Activated naive CD4-positive, alpha-beta T cell treated with anti-CD3 and anti-CD28 coated beads for 36 hours (primary cell): ENCODE results near the gene RARS2. TPM values are rescaled to one million over a fixed set of nuclear protein-coding genes. Genes with fewer than 3 reads are reported as not detected.
A peak's percentile ranks its signal among the peaks of the same experiment; 100 is the strongest.

Source experiments
- CTCF ChIA-PET: fragments of 350-600 bp; sonication (Branson Sonifier 250); formaldehyde crosslinking; loops from one replicate; lab custom pipeline; 2021; ENCODE audit warnings: antibody characterized with exemption; lab: Charles Lee
- DNase-seq: peaks from one replicate; pipeline ENCODE4 v3.0.0-alpha.2; 2020
- H3K27ac Mint-ChIP-seq: one replicate; pipeline ENCODE4 v1.8.0; 2021; ENCODE audit warnings: mild to moderate bottlenecking, mixed read lengths
- H3K27me3 Mint-ChIP-seq: one replicate; pipeline ENCODE4 v1.8.0; 2021; ENCODE audit warnings: low read depth, mixed read lengths
- H3K36me3 Mint-ChIP-seq: one replicate; pipeline ENCODE4 v1.8.0; 2021; ENCODE audit warnings: low read depth, mixed read lengths
- H3K4me1 Mint-ChIP-seq: one replicate; pipeline ENCODE4 v1.8.0; 2021; ENCODE audit warnings: low read depth, mixed read lengths
- H3K4me3 Mint-ChIP-seq: one replicate; pipeline ENCODE4 v1.8.0; 2021; ENCODE audit warnings: mild to moderate bottlenecking, moderate library complexity, mixed read lengths
- H3K9me3 Mint-ChIP-seq: one replicate; pipeline ENCODE4 v1.8.0; 2021; ENCODE audit warnings: mixed read lengths
- intact Hi-C: fragments of 100-400 bp; cut with micrococcal nuclease; formaldehyde crosslinking; loops from one replicate; pipeline ENCODE4 v1.15.1; 2023
- total RNA-seq, 2 experiments: library from RNA; stranded (reverse); gene quantifications; one replicate each; pipeline ENCODE4 v1.2.3, GENCODE V29; 2021

Gene RARS2
- total RNA-seq, 2 experiments from 2014 or later = 15.9 to 17.4 TPM

DNA sequence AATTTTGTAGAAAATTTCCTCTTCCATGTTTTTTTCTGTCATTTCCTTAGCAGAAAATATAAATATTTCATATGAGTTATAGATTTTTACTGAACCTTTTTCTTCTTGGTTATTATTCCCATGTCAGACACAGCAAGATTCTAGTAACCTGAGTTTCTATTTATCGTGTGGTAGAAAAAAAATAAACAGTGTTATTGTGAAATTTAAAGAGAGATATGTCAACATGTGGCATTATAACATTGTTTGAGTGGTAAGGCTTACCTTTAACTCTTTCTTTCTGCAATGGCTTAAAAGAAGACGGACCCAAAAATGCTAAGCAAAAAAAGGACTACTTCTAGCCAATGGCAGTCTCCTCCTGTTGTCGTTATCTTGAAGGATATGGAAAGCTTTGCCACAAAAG, 19.0 kb upstream of the RARS2 start:
- intact Hi-C loops = no loop called here
- H3K36me3 Mint-ChIP-seq = peaks cover 25% of the 10 kb centered on the region
- CTCF ChIA-PET = interaction anchor here (0.7 kb wide), 1 partner anchor 11 kb away, joined by 3 read pairs; no protein-coding TSS in a partner anchor
- H3K9me3 Mint-ChIP-seq = no peaks in the 10 kb centered on the region
- no peak for DNase-seq
- no peak overlapping the region for H3K4me3 Mint-ChIP-seq
- no peaks in the 10 kb centered on the region for H3K27me3 Mint-ChIP-seq
- H3K27ac Mint-ChIP-seq = no peak overlapping the region
- H3K4me1 Mint-ChIP-seq = no peaks in the 10 kb centered on the region

DNA sequence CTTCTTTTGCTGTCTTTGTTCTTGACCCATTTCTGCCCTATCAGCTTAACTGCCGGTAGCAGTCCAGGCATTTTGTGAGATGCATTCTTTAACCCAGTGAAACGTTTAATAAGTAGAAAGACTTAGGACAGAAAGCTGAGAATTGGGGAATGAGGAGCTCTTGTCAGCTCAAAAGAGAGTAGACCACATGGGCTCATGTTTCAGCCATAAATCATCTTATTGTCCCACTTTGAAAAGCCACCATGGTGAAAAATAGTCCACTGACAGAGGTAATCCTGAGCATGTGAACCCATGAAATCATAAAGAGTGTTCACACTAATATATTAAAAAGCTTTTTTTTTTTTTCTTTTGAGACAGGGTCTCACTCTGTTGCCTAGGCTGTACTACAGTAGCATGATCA, 16.4 kb upstream of the RARS2 start:
- Mint-ChIP-seq H3K4me3 (no peak overlapping the region), H3K36me3 (peaks cover 12% of the 10 kb centered on the region), H3K9me3 (no peaks in the 10 kb centered on the region), H3K4me1 (no peaks in the 10 kb centered on the region), H3K27me3 (no peaks in the 10 kb centered on the region), H3K27ac (no peak overlapping the region)
- intact Hi-C loops = no loop called here
- DNase-seq = no peak
- CTCF ChIA-PET = interaction anchor here (0.7 kb wide), 1 partner anchor 13 kb away, joined by 7 read pairs; no protein-coding TSS in a partner anchor

DNA sequence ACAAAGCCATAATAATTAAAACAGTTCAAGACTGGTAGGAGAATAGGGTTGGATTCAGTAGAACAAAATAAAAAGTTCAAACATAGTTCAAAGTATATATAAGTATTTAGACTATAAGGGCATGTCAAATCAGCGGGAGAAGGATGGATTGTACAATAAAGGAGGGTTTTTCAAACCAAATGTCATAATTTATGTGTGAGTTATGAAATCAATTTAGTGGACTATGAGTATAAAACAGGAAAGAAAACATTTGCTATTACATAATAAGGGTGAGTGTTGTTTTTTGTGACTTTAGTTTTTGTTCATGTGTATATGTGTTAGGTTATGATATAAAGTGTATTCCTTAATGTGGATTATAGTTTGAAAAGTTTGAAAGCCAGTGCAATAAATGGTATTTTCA, 10.8 kb upstream of the RARS2 start:
- CTCF ChIA-PET = no interaction called here
- no peak for DNase-seq
- Mint-ChIP-seq H3K4me3 (no peak overlapping the region), H3K27me3 (no peaks in the 10 kb centered on the region), H3K4me1 (no peaks in the 10 kb centered on the region), H3K27ac (no peak overlapping the region), H3K9me3 (no peaks in the 10 kb centered on the region), H3K36me3 (peaks cover 5% of the 10 kb centered on the region)
- intact Hi-C loops = no loop called here

DNA sequence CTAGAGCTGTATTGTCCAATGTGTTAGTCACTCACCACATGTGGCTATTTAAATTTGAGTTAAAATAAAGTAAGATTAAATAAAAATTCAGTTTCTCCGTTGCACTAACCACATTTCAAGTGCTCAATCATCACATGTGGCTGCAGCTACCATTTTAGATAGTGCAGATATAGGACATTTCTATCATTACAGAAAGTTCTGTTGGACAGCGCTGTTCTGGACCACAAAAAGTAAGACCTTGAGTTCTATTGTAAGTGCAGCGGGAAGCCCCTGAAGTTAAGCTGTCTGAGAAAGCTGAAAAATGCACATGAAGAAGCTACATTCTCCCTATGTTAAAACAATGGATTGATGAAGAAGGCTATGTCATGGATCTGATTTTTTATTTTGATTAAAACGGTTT, 1.2 kb upstream of the RARS2 start:
- Mint-ChIP-seq H3K36me3 (peaks cover 25% of the 10 kb centered on the region), H3K9me3 (no peaks in the 10 kb centered on the region), H3K4me1 (peaks cover 53% of the 10 kb centered on the region), H3K4me3 (peak overlapping the region; percentile 90), H3K27me3 (no peaks in the 10 kb centered on the region), H3K27ac (peak overlapping the region; percentile 83)
- CTCF ChIA-PET = no interaction called here
- intact Hi-C loops = loop anchor here (1.0 to 5.0 kb wide), 9 partner anchors 61 to 1912 kb away; partner anchors contain the start of genes AKIRIN2, PNRC1, SLC35A1 and SMIM8
- no peak for DNase-seq

DNA sequence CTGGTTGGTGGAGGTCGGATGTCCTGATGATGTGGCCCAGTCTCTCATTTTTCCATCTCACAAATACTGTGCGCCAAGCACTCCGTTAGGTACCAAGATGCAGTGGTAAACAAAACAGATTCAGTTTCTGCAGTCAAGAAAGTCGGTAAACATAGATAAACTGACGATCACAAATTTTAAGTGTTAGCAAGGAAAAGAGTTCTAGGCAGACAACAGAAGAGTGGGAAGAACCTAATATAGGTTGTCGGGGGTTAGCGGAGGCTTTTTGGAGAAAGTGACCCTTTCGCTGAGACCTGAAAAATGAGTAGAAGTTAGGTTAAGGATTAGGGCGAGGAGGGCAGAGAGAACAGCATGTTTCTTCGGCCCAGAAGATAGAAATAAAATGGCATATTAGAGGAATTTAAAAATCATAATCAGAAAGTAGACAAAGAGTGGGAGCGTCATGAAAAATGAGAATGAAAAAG, 662 bp upstream of the RARS2 start:
- Mint-ChIP-seq H3K4me1 (peaks cover 57% of the 10 kb centered on the region), H3K9me3 (no peaks in the 10 kb centered on the region), H3K27me3 (no peaks in the 10 kb centered on the region), H3K27ac (peak overlapping the region; percentile 83), H3K4me3 (peak overlapping the region; percentile 90), H3K36me3 (peaks cover 26% of the 10 kb centered on the region)
- CTCF ChIA-PET = no interaction called here
- intact Hi-C loops = loop anchor here (1.0 to 5.0 kb wide), 9 partner anchors 62 to 1912 kb away; partner anchors contain the start of genes AKIRIN2, PNRC1, SLC35A1 and SMIM8
- no peak for DNase-seq

DNA sequence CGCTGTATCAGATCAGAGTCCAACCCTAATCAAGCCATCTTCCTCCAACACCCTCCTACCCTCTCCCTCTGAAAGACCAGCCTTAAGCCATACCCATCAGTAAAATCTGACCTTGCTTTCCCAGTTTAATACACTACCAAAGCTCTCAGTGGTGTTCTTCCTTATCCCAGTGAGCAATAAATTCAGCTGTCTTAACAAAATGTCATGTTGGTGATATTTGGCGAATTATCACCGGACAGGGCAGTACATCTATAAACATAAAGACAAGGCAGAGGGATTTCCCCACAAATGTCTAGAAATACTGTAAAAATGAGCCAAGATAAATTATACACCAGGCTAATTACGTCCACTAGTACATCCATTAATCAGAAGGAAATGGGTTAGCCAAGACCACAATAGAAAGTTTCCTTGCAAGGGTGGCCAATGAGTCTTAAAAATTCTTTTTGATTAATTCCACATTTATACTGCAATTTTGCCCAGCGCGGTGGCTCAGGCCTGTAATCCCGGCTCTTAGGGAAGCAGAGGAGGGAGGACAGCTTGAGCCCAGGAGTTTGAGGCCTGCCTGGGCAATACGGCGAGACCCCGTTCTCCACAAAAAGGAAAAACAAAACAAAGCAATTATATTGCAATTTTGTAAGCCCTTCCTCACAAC, 905 bp downstream of the RARS2 start:
- no peak for DNase-seq
- H3K9me3 Mint-ChIP-seq = no peaks in the 10 kb centered on the region
- peak overlapping the region; percentile 90 for H3K4me3 Mint-ChIP-seq
- H3K27ac Mint-ChIP-seq = peak overlapping the region; percentile 83
- peaks cover 23% of the 10 kb centered on the region for H3K36me3 Mint-ChIP-seq
- intact Hi-C loops = no loop called here
- H3K4me1 Mint-ChIP-seq = peaks cover 61% of the 10 kb centered on the region
- H3K27me3 Mint-ChIP-seq = no peaks in the 10 kb centered on the region
- CTCF ChIA-PET = no interaction called here

DNA sequence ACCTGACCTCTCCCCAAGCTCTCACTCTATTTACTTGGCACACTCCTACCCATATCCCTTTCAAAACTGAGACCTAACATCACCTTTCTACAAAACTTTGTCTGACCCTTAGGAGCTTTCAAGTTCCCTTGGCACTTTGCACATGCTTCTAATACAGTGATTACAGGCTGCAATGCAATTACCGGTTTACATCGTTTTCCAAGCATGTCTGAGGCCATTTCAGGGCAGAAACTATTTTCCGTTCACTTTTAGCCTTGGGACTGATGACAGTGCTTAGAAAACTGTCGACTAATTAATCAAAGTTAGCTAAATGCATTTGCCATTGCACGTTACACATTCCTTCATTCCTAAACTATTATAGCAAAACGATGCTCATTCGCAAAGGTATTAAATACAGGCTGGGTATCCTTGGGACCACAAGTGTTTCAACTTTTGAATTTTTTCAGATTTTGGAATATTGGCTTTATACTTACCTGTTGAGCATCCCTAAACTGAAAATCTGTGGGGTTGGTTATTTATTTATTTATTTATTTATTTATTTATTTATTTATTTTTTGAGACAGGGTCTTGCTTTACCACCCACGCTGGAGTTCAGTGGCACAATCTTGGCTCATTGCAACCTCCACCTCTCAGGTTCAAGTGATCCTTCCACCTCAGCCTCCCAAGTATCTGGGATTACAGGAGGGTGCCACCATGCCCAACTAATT, 3.3 kb downstream of the RARS2 start:
- CTCF ChIA-PET = no interaction called here

DNA sequence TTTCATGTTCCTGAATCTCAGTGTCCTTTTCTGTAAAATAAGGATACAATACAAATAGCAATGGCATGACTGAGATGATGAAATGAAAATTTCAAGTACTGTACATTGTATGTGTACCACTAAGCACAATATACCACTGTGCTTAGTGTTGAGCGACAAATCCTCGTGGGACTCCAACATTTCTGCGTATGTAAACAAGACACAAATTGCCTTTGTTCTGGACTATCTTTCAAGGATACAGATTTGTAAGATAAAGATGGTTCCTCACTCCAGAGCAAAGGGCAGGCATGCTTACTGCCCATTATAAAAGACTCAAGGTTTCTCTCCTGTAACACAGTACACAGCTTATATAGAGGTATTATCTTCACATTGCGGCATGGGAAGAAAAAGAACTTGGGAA, 6.0 kb downstream of the RARS2 start:
- CTCF ChIA-PET = no interaction called here
- intact Hi-C loops = no loop called here
- no peaks in the 10 kb centered on the region for H3K9me3 Mint-ChIP-seq
- no peaks in the 10 kb centered on the region for H3K27me3 Mint-ChIP-seq
- no peak overlapping the region for H3K27ac Mint-ChIP-seq
- no peak overlapping the region for H3K4me3 Mint-ChIP-seq
- DNase-seq = no peak
- H3K36me3 Mint-ChIP-seq = peaks cover 34% of the 10 kb centered on the region
- peaks cover 52% of the 10 kb centered on the region for H3K4me1 Mint-ChIP-seq

More for the DNA sequence above, 3.3 kb downstream of the RARS2 start:
- Mint-ChIP-seq H3K9me3 (no peaks in the 10 kb centered on the region), H3K27me3 (no peaks in the 10 kb centered on the region), H3K4me3 (no peak overlapping the region), H3K36me3 (peaks cover 27% of the 10 kb centered on the region), H3K4me1 (peaks cover 59% of the 10 kb centered on the region), H3K27ac (no peak overlapping the region)
- intact Hi-C loops = no loop called here
- no peak for DNase-seq

DNA sequence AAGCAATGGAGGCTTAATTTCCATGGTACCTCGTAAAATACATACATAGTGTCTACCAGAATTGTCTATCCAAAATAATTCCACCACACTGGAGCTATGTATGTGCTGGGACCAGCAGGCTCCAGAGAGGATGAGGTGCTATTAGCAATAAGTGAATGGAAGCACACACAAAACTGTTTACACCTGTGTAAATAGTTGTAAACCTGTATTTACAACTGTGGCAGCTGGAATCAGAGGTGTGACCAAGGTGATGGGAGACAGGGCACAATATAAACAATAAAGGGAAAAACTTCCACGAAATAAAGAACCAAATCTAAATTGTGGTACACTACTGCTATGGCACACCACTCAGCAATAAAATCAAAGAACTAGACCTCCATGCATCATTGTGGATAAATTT, 14.4 kb downstream of the RARS2 start:
- CTCF ChIA-PET = interaction anchor here (0.6 kb wide), 1 partner anchor 40 kb away, joined by 3 read pairs; no protein-coding TSS in a partner anchor
- intact Hi-C loops = no loop called here
- no peak overlapping the region for H3K27ac Mint-ChIP-seq
- no peaks in the 10 kb centered on the region for H3K9me3 Mint-ChIP-seq
- H3K4me3 Mint-ChIP-seq = no peak overlapping the region
- no peak for DNase-seq
- no peaks in the 10 kb centered on the region for H3K27me3 Mint-ChIP-seq
- H3K4me1 Mint-ChIP-seq = peaks cover 53% of the 10 kb centered on the region
- peaks cover 23% of the 10 kb centered on the region for H3K36me3 Mint-ChIP-seq

DNA sequence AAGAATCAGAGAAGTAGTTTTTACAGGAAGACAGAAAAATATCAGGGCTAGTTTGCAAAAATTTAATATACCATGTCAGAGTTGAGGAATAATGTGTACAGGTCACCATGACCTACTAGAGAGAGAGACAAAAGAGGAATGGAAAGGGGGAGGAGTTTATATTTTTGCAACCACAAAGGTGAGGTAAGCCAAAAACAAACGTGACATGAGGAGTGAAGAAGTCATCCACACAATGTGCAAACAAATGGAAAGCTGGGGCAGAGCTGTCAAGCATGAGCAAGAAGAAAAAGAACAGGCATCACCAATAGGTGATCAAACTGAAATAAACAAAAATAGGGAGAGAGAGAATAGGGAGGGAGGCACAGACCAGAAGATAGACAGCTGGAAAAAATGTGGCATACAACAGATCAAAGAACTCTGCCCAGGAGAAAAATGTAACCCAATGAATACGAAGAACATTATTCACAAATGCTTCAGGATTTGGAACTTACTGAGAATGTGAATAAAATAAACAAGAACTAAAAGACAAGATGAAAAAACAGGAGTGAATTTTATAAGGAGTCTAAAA, 15.5 kb downstream of the RARS2 start:
- intact Hi-C loops = loop anchor here (5.0 kb wide), 1 partner anchor 233 kb away; no protein-coding TSS in a partner anchor

DNA sequence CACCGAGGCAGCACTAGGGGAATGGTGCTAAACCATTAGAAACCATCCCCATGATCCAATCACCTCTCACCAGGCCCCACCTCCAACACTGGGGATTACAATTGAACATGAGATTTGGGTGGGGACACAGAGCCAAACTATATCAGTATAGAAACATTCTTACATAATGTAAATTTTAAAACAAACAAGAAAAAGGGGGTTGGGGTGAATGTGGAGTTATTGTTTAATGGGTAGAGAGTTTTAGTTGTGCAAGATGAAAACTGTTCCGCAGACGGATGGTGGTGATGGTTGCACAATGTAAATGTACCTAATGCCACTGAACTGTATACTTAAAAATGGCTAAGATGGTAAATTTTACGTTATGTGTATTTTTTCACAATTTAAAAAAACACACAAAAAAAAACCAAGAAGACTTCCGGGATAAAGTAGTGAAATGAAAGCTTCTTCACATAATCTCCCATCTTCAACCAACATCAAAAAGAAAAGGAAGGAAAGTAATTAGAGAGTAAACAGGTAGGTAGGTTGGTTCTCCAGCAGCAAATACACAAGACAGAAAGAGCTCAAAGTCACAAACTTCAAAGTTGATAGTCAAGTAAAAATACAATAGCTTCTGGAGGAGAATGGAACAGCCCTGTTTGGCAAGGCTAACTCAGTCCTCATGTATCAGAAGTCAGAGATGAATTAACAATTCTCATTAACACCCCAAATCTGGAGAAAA, 16.3 kb downstream of the RARS2 start:
- no peak overlapping the region for H3K4me3 Mint-ChIP-seq
- H3K27me3 Mint-ChIP-seq = no peaks in the 10 kb centered on the region
- no peak for DNase-seq
- H3K36me3 Mint-ChIP-seq = peaks cover 14% of the 10 kb centered on the region
- no peaks in the 10 kb centered on the region for H3K9me3 Mint-ChIP-seq
- peaks cover 48% of the 10 kb centered on the region for H3K4me1 Mint-ChIP-seq
- H3K27ac Mint-ChIP-seq = peak overlapping the region; percentile 1
- intact Hi-C loops = loop anchor here (5.0 kb wide), 1 partner anchor 234 kb away; no protein-coding TSS in a partner anchor
- CTCF ChIA-PET = no interaction called here

More for the DNA sequence above, 15.5 kb downstream of the RARS2 start:
- CTCF ChIA-PET = no interaction called here
- peaks cover 15% of the 10 kb centered on the region for H3K36me3 Mint-ChIP-seq
- peak overlapping the region; percentile 39 for H3K27ac Mint-ChIP-seq
- H3K4me1 Mint-ChIP-seq = peaks cover 50% of the 10 kb centered on the region
- H3K27me3 Mint-ChIP-seq = no peaks in the 10 kb centered on the region
- no peak for DNase-seq
- H3K4me3 Mint-ChIP-seq = no peak overlapping the region
- no peaks in the 10 kb centered on the region for H3K9me3 Mint-ChIP-seq

DNA sequence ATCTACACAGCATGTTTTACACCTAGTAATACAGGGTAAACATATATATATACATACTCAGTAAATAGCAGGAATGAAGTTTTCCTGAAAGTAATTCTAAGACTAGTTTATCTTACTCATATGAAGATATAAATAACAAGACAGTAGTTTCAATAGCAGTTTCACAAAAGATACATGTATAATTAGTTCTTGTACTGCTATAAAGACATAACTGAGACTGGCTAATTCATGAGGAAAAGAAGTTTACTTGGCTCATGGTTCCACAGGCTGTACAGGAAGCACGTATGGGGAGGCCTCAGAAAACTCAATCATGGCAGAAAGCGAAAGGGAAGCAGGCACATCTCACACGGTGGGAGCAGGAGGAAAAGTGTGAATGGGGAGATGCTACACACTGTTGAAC, 16.9 kb downstream of the RARS2 start:
- Mint-ChIP-seq H3K27me3 (no peaks in the 10 kb centered on the region), H3K9me3 (no peaks in the 10 kb centered on the region), H3K4me1 (peaks cover 48% of the 10 kb centered on the region), H3K36me3 (peaks cover 18% of the 10 kb centered on the region), H3K4me3 (no peak overlapping the region), H3K27ac (peak overlapping the region; percentile 1)
- intact Hi-C loops = loop anchor here (5.0 kb wide), 1 partner anchor 234 kb away; no protein-coding TSS in a partner anchor
- CTCF ChIA-PET = interaction anchor here (1.2 kb wide), 1 partner anchor 30 kb away, joined by 3 read pairs; no protein-coding TSS in a partner anchor
- DNase-seq = no peak
